Calu3 (cell line): Measurements from ENCODE around the gene SULT1A3. TPM values are rescaled to one million over a fixed set of nuclear protein-coding genes. Genes with fewer than 3 reads are reported as not detected.
"Not testable (repeated sequence)": the region's sequence is repeated elsewhere in the genome, so short reads cannot be mapped to it uniquely, and the experiment has no call there.

ENCODE experiments used
- BruUV-seq: library from RNA; stranded (reverse); fragments of 400-500 nt; replicated peaks from 2 replicates; lab custom pipeline; 2021; lab: Mats Ljungman, UMichigan
- CTCF ChIA-PET: fragments of 300-600 bp; sonication (Branson Sonifier 250); formaldehyde crosslinking; loops from one replicate; lab custom pipeline; 2022; ENCODE audit warnings: antibody characterized with exemption; lab: Charles Lee
- DNase-seq: peaks from one replicate; pipeline ENCODE4 v3.0.0; 2022
- H3K27ac Mint-ChIP-seq: one replicate; pipeline ENCODE4 v1.8.0; 2022; ENCODE audit warnings: mixed read lengths; ENCODE audit not compliant: unreplicated experiment
- H3K27me3 Mint-ChIP-seq: one replicate; pipeline ENCODE4 v1.8.0; 2022; ENCODE audit warnings: mixed read lengths; ENCODE audit not compliant: unreplicated experiment
- H3K36me3 Mint-ChIP-seq: one replicate; pipeline ENCODE4 v1.8.0; 2022; ENCODE audit warnings: mild to moderate bottlenecking, moderate library complexity, mixed read lengths; ENCODE audit not compliant: insufficient read depth, unreplicated experiment
- H3K4me1 Mint-ChIP-seq: one replicate; pipeline ENCODE4 v1.8.0; 2022; ENCODE audit warnings: mild to moderate bottlenecking, low read depth, mixed read lengths; ENCODE audit not compliant: unreplicated experiment
- H3K4me3 Mint-ChIP-seq: one replicate; pipeline ENCODE4 v1.8.0; 2022; ENCODE audit warnings: mild to moderate bottlenecking, low read depth, moderate library complexity, mixed read lengths; ENCODE audit not compliant: unreplicated experiment
- H3K9me3 Mint-ChIP-seq: one replicate; pipeline ENCODE4 v1.8.0; 2022; ENCODE audit warnings: low read depth, mixed read lengths; ENCODE audit not compliant: unreplicated experiment
- intact Hi-C: fragments of 100-400 bp; cut with micrococcal nuclease; formaldehyde crosslinking; loops from one replicate; pipeline ENCODE4 v1.10.0; 2022; ENCODE audit not compliant: unreplicated experiment
- total RNA-seq: library from RNA; stranded (reverse); gene quantifications from 2 replicates; pipeline ENCODE4 v1.2.3, GENCODE V29; 2022

The SULT1A3 gene
- total RNA-seq, 1 experiment from 2014 or later = 39.5 TPM

GRCh38 chr16:30197001-30197400, 2.1 kb upstream of the SULT1A3 start:
- H3K27ac Mint-ChIP-seq, H3K4me3 Mint-ChIP-seq, BruUV-seq, H3K36me3 Mint-ChIP-seq, H3K9me3 Mint-ChIP-seq, H3K4me1 Mint-ChIP-seq, intact Hi-C loops, H3K27me3 Mint-ChIP-seq, CTCF ChIA-PET, DNase-seq: not testable (repeated sequence)

GRCh38 chr16:30199608-30200343, 721 bp downstream of the SULT1A3 start:
- H3K4me1 Mint-ChIP-seq, DNase-seq, H3K36me3 Mint-ChIP-seq, H3K4me3 Mint-ChIP-seq, H3K27ac Mint-ChIP-seq, intact Hi-C loops, CTCF ChIA-PET, BruUV-seq, H3K27me3 Mint-ChIP-seq, H3K9me3 Mint-ChIP-seq: not testable (repeated sequence)

GRCh38 chr16:30205541-30206236, 6.6 kb downstream of the SULT1A3 start:
- H3K4me1 Mint-ChIP-seq, intact Hi-C loops, H3K27me3 Mint-ChIP-seq, H3K9me3 Mint-ChIP-seq, CTCF ChIA-PET, H3K36me3 Mint-ChIP-seq, H3K27ac Mint-ChIP-seq, H3K4me3 Mint-ChIP-seq: not testable (repeated sequence)
- DNase-seq = peak; percentile 6
- TSS peak; percentile 80 for BruUV-seq

GRCh38 chr16:30206252-30206651, 7.2 kb downstream of the SULT1A3 start:
- H3K4me3 Mint-ChIP-seq, H3K27me3 Mint-ChIP-seq, BruUV-seq, H3K4me1 Mint-ChIP-seq, H3K27ac Mint-ChIP-seq, DNase-seq, H3K9me3 Mint-ChIP-seq, CTCF ChIA-PET, H3K36me3 Mint-ChIP-seq, intact Hi-C loops: not testable (repeated sequence)

GRCh38 chr16:30207063-30207704, 8.1 kb downstream of the SULT1A3 start:
- DNase-seq = peak; percentile 53
- intact Hi-C loops, H3K36me3 Mint-ChIP-seq, H3K9me3 Mint-ChIP-seq, H3K4me1 Mint-ChIP-seq, H3K27me3 Mint-ChIP-seq, H3K4me3 Mint-ChIP-seq, H3K27ac Mint-ChIP-seq: not testable (repeated sequence)
- BruUV-seq = TSS peak; percentile 3
- CTCF ChIA-PET = interaction anchor here (0.6 kb wide), 1 partner anchor 115 kb away, joined by 3 read pairs; the partner anchor contains the start of gene TBX6

GRCh38 chr16:30209032-30209431, 10.0 kb downstream of the SULT1A3 start:
- peak; percentile 53 for DNase-seq
- intact Hi-C loops, H3K4me3 Mint-ChIP-seq, BruUV-seq, CTCF ChIA-PET, H3K27ac Mint-ChIP-seq, H3K36me3 Mint-ChIP-seq, H3K4me1 Mint-ChIP-seq, H3K9me3 Mint-ChIP-seq, H3K27me3 Mint-ChIP-seq: not testable (repeated sequence)

- H3K4me3 Mint-ChIP-seq, H3K9me3 Mint-ChIP-seq, H3K36me3 Mint-ChIP-seq, CTCF ChIA-PET, intact Hi-C loops, H3K4me1 Mint-ChIP-seq, DNase-seq, H3K27ac Mint-ChIP-seq, H3K27me3 Mint-ChIP-seq, BruUV-seq: not testable (repeated sequence)
These were observed 12.4 kb downstream of the SULT1A3 start for GRCh38 chr16:30211414-30211813.

GRCh38 chr16:30217082-30217481, 18.0 kb downstream of the SULT1A3 start:
- DNase-seq, H3K9me3 Mint-ChIP-seq, CTCF ChIA-PET, intact Hi-C loops, H3K4me3 Mint-ChIP-seq, H3K4me1 Mint-ChIP-seq, BruUV-seq, H3K36me3 Mint-ChIP-seq, H3K27ac Mint-ChIP-seq, H3K27me3 Mint-ChIP-seq: not testable (repeated sequence)

GRCh38 chr16:30248379-30248778, 49.3 kb downstream of the SULT1A3 start, which contains the start of gene NPIPB13:
Gene NPIPB13 (minus strand): TSS chr16:30248479. CDS start chr16:30245573, 2,906 bp downstream.
- H3K4me1 Mint-ChIP-seq = not testable (repeated sequence)

More at GRCh38 chr16:30248379-30248778, 49.3 kb downstream of the SULT1A3 start, which contains the start of gene NPIPB13:
- H3K36me3 Mint-ChIP-seq, H3K9me3 Mint-ChIP-seq, H3K27me3 Mint-ChIP-seq, DNase-seq, CTCF ChIA-PET, intact Hi-C loops, H3K4me3 Mint-ChIP-seq, BruUV-seq, H3K27ac Mint-ChIP-seq: not testable (repeated sequence)
